ENCODE measurements around the gene FHOD1. TPM values are rescaled to one million over a fixed set of nuclear protein-coding genes. Genes with fewer than 3 reads are reported as not detected.

Gene FHOD1
- total and polyA plus RNA-seq, 9 of the 15 experiments (the other 6 are each of a cell fraction or from before 2014, with no cell fraction given) = 18.7 to 126 (median 32.3) TPM

DNA sequence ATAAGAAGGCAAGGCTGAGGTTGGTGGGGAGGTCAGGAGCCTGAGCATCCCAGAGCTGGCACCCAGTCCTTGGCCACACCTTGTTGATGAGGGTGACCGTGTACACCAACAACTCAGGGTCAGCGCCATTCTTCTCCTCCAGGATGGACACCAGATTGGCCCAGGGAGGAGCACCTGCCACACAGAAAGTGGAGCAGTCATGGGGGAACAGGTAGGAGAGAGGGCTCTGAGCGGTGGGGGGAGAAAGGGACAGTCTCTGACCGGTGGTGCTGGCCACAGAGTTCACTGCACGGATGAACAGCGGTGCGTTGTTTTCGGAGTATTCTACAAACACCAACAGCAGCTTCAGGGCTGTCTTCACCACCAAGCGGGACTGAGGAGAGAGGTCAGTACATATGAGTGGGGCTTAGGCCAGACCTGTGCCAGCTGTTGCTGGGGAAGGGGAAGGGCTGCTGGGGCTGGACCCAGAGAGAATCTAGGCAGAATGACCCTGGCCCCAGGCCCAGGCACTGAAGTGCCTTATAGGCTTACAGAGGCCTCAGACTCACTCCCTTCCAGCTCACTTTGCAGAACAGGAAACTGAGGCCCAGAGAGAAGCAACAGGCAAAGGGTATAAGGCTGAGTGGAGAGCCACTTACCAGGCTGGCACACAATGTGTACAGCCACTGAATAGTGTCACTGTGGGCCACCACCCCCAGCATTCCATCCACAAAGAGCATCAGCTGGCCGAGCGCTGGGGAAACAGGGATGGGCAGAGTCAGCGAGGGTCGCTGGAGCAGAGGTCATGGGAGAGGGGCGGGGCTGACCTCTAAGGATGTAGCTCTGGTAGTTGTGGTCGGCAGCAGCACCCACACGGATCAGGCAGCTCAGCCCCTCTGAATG is 9.6 kb downstream of the FHOD1 start (continued):
- no peak for TF ChIP-seq LCOR (CRISPR knock-in tag; IDR thresholded peaks at IDR 0.05)
- TF ChIP-seq HNRNPLL (IDR thresholded peaks at IDR 0.05; ENCODE audit: low read depth, low read length, poor library complexity, severe bottlenecking) = no peak
- TF ChIP-seq, protein P1, sequence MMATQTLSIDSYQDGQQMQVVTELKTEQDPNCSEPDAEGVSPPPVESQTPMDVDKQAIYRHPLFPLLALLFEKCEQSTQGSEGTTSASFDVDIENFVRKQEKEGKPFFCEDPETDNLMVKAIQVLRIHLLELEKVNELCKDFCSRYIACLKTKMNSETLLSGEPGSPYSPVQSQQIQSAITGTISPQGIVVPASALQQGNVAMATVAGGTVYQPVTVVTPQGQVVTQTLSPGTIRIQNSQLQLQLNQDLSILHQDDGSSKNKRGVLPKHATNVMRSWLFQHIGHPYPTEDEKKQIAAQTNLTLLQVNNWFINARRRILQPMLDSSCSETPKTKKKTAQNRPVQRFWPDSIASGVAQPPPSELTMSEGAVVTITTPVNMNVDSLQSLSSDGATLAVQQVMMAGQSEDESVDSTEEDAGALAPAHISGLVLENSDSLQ (IDR thresholded peaks at IDR 0.05) = no peak
- TF ChIP-seq E2F3 (CRISPR knock-in tag; IDR thresholded peaks at IDR 0.05) = no peak

DNA sequence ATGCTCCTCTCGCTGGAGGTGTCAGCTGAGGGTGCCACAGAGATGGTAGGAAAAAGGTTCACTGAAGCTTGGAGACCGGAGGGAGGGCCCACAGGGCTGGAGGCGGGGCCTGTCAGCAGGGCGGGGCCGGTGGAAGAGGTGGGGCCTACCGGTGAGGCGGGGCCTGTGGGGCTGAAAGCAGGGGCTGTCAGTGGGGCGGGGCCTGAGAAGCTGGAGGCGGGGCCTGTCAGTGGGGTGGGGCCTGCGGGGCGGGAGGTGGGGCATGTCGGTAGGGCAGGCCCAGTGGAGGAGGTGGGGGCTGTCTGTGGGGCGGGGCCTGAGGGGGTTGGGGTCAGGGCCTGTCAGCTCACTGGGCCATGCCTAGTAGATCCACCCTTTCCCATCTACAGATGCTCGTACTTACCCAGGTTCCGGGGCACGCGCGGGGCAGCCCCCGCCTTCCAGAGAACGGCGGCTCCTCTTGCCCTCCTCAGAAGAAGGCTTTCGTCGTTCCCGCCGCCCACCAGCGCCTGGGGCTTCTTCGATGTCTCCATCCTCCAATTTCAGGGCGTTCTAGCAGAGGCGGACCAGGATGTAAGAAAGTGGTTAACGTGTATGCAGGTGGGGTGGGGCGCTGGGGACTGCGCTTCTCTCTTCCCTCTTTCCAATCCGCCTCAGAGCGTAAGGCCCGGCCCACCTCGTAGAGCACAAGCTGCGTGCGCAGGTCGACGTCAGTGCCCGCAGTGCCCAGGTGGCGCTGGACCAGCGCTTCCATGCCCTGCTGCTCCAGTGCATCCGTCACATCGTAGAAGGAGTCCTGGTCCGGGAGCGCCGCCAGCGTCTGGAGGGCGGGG is 10.5 kb downstream of the FHOD1 start:
- peak overlapping the region; percentile 43; the same call in 1 of the 3 replicates for H3K27ac ChIP-seq (ENCODE audit: extremely low read depth, low read depth, low read length)
- DNase-seq (ENCODE audit: extremely low read depth in 1 of 4, low spot score in 3 of 4) = peak; percentile 90 to 100 (median 98)
- H3K79me2 ChIP-seq (ENCODE audit: control insufficient read depth, insufficient read depth, low read length) = peaks cover 32% of the 10 kb centered on the region
- H3K9me3 ChIP-seq (replicated peaks; ENCODE audit: control insufficient read depth, insufficient read depth, low read depth, low read length) = no peaks in the 10 kb centered on the region
- no peak overlapping the region for H3K4me3 ChIP-seq
- H3K4me1 ChIP-seq (replicated peaks in 1 of 2; ENCODE audit: control insufficient read depth in 2 of 2, insufficient read depth in 2 of 2, low read length in 2 of 2) = peaks cover 28 to 41% of the 10 kb centered on the region in 2 experiments
- peak; percentile 68 for FAIRE-seq
- peaks cover 86% of the 10 kb centered on the region; the same call in 2 of the 3 replicates for H3K36me3 ChIP-seq (ENCODE audit: control insufficient read depth, insufficient read depth, low read length)
- intact Hi-C loops (cut with micrococcal nuclease) = loop anchor here (5.0 kb wide), 1 partner anchor 41 kb away; the partner anchor contains the start of gene PLEKHG4
- POLR2A ChIA-PET = interaction anchor here (0.6 to 4.3 kb wide), 6 partner anchors 8 to 74 kb away, joined by 3 to 31 read pairs (median 4); partner anchors contain the start of genes SLC9A5 and TMEM208
- CTCF ChIA-PET (ENCODE audit: low intra/inter-chr PET ratio) = interaction anchor here (0.6 kb wide), 1 partner anchor 209 kb away, joined by 5 read pairs; no protein-coding TSS in a partner anchor
- BruUV-seq (replicated peaks) = TSS peak; percentile 10
- ATAC-seq = peak; percentile 97
- no peak overlapping the region for H2AFZ ChIP-seq (ENCODE audit: low read depth, low read length)
- H4K20me1 ChIP-seq (replicated peaks; ENCODE audit: control insufficient read depth, insufficient read depth, low read length) = peaks cover 4% of the 10 kb centered on the region
- H3K4me2 ChIP-seq (ENCODE audit: insufficient read depth, low read length) = peak overlapping the region; percentile 48
- H3K9me1 ChIP-seq (ENCODE audit: control insufficient read depth, insufficient read depth, low read length) = no peaks in the 10 kb centered on the region
- peak overlapping the region in 1 of 2 experiments; percentile 33; a peak in 1 of 4 replicates for H3K9ac ChIP-seq (ENCODE audit: insufficient read depth in 1 of 2, low read depth in 2 of 2, low read length in 2 of 2)
- in situ Hi-C loops (cut with MboI) = no loop called here
- H3K27me3 ChIP-seq (ENCODE audit: control insufficient read depth in 2 of 2, insufficient read depth in 2 of 2, low read length in 2 of 2) = no peaks in the 10 kb centered on the region
- WGBS (ENCODE audit: insufficient coverage, low coverage, missing lambda C conversion rate) = 70% methylated on average over 22 of the region's 50 CpGs
- no peak for TF ChIP-seq ZNF668 (CRISPR knock-in tag; IDR thresholded peaks at IDR 0.05)
- no peak for TF ChIP-seq HNRNPK (IDR thresholded peaks at IDR 0.05; ENCODE audit: low read depth, low read length, poor library complexity, severe bottlenecking)
- TF ChIP-seq POLR2G (IDR thresholded peaks at IDR 0.05; ENCODE audit: low read depth, low read length) = peak; percentile 39
- TF ChIP-seq ZFP30 (CRISPR knock-in tag; IDR thresholded peaks at IDR 0.05; ENCODE audit: borderline replicate concordance) = no peak
- no peak for TF ChIP-seq ZSCAN32 (CRISPR knock-in tag; IDR thresholded peaks at IDR 0.05)
- TF ChIP-seq SMC3 (conservative IDR thresholded peaks at IDR 0.05; ENCODE audit: insufficient read depth, low read depth, low read length) = no peak
- TF ChIP-seq SP1 (CRISPR knock-in tag; IDR thresholded peaks at IDR 0.05) = 0 out of 2 replicates have a peak, but pooled peaks have one; percentile 19
- TF ChIP-seq, protein P2, sequence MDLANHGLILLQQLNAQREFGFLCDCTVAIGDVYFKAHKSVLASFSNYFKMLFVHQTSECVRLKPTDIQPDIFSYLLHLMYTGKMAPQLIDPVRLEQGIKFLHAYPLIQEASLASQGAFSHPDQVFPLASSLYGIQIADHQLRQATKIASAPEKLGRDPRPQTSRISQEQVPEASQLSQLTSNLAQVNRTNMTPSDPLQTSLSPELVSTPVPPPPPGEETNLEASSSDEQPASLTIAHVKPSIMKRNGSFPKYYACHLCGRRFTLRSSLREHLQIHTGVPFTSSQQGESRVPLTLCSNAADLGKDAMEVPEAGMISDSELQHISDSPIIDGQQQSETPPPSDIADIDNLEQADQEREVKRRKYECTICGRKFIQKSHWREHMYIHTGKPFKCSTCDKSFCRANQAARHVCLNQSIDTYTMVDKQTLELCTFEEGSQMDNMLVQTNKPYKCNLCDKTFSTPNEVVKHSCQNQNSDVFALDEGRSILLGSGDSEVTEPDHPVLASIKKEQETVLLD (IDR thresholded peaks at IDR 0.05) = no peak
- no peak for TF ChIP-seq ZNF212 (CRISPR knock-in tag; IDR thresholded peaks at IDR 0.05)
- TF ChIP-seq ZNF124 (CRISPR knock-in tag; IDR thresholded peaks at IDR 0.05) = no peak
- TF ChIP-seq SAFB (IDR thresholded peaks at IDR 0.05; ENCODE audit: borderline replicate concordance, low read depth, low read length) = no peak

Measured in K562 (cell line).